ENCODE measurements around the gene TMEM69. TPM values are rescaled to one million over a fixed set of nuclear protein-coding genes. Genes with fewer than 3 reads are reported as not detected.

The TMEM69 gene
- total and polyA plus RNA-seq, 2 experiments from 2014 or later: 59.7 to 62.4 TPM

DNA sequence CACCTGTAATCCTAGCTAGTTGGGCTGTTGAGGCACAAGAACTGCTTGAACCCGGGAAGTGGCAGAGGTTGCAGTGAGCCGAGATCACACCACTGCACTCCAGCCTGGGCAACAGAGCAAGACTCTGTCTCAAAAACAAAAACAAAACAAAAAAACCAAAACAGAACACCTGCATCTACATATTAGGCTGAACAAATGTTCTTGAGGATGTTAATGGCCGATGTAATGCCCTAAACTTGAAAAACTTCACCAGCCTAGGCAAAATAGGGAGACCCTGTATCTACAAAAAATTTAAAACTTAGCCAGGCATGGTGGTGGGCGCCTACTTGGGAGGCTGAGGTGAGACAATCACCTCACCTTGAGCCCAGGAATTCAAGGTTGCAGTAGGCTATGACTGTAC, 19.5 kb upstream of the TMEM69 start:
- DNase-seq (ENCODE audit: low spot score): no peak
- H3K36me3 Mint-ChIP-seq (ENCODE audit: low read depth): peaks cover 19% of the 10 kb centered on the region; the same call in 2 of the 3 replicates
- no peak overlapping the region for H3K27ac Mint-ChIP-seq
- no peak overlapping the region for H2AFZ ChIP-seq
- no peaks in the 10 kb centered on the region for H3F3A ChIP-seq (replicated peaks; ENCODE audit: low read depth)
- H3K4me3 Mint-ChIP-seq: no peak overlapping the region
- H3K4me1 Mint-ChIP-seq: peaks cover 6% of the 10 kb centered on the region; the same call in 2 of the 3 replicates
- H3K27me3 ChIP-seq (ENCODE audit: insufficient read depth): no peaks in the 10 kb centered on the region
- H3K4me1 ChIP-seq (ENCODE audit: insufficient read depth): no peaks in the 10 kb centered on the region
- no peak overlapping the region for H3K4me3 ChIP-seq
- H3K79me2 ChIP-seq (replicated peaks; ENCODE audit: insufficient read depth): peaks cover 100% of the 10 kb centered on the region
- H3K9me3 Mint-ChIP-seq: peaks cover 2% of the 10 kb centered on the region; the same call in 1 of the 3 replicates
- H4K20me1 ChIP-seq (replicated peaks; ENCODE audit: insufficient read depth): peaks cover 82% of the 10 kb centered on the region
- H3K27me3 Mint-ChIP-seq (ENCODE audit: insufficient read depth, low read depth, poor library complexity): peaks cover 2% of the 10 kb centered on the region
- no peaks in the 10 kb centered on the region for H3K36me3 ChIP-seq (ENCODE audit: insufficient read depth)
- H3K27ac ChIP-seq (ENCODE audit: low read depth): no peak overlapping the region
- no peak for TF ChIP-seq NANOG (IDR thresholded peaks at IDR 0.05; ENCODE audit: borderline replicate concordance)
- TF ChIP-seq STAT1 (IDR thresholded peaks at IDR 0.05; ENCODE audit: unreplicated experiment): no peak
- TF ChIP-seq, protein P1, sequence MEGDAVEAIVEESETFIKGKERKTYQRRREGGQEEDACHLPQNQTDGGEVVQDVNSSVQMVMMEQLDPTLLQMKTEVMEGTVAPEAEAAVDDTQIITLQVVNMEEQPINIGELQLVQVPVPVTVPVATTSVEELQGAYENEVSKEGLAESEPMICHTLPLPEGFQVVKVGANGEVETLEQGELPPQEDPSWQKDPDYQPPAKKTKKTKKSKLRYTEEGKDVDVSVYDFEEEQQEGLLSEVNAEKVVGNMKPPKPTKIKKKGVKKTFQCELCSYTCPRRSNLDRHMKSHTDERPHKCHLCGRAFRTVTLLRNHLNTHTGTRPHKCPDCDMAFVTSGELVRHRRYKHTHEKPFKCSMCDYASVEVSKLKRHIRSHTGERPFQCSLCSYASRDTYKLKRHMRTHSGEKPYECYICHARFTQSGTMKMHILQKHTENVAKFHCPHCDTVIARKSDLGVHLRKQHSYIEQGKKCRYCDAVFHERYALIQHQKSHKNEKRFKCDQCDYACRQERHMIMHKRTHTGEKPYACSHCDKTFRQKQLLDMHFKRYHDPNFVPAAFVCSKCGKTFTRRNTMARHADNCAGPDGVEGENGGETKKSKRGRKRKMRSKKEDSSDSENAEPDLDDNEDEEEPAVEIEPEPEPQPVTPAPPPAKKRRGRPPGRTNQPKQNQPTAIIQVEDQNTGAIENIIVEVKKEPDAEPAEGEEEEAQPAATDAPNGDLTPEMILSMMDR (conservative IDR thresholded peaks at IDR 0.05; ENCODE audit: low read depth in 2 of 2): no peak
- TF ChIP-seq, protein P2, sequence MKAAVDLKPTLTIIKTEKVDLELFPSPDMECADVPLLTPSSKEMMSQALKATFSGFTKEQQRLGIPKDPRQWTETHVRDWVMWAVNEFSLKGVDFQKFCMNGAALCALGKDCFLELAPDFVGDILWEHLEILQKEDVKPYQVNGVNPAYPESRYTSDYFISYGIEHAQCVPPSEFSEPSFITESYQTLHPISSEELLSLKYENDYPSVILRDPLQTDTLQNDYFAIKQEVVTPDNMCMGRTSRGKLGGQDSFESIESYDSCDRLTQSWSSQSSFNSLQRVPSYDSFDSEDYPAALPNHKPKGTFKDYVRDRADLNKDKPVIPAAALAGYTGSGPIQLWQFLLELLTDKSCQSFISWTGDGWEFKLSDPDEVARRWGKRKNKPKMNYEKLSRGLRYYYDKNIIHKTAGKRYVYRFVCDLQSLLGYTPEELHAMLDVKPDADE (IDR thresholded peaks at IDR 0.05): no peak
- TF ChIP-seq, protein P3, sequence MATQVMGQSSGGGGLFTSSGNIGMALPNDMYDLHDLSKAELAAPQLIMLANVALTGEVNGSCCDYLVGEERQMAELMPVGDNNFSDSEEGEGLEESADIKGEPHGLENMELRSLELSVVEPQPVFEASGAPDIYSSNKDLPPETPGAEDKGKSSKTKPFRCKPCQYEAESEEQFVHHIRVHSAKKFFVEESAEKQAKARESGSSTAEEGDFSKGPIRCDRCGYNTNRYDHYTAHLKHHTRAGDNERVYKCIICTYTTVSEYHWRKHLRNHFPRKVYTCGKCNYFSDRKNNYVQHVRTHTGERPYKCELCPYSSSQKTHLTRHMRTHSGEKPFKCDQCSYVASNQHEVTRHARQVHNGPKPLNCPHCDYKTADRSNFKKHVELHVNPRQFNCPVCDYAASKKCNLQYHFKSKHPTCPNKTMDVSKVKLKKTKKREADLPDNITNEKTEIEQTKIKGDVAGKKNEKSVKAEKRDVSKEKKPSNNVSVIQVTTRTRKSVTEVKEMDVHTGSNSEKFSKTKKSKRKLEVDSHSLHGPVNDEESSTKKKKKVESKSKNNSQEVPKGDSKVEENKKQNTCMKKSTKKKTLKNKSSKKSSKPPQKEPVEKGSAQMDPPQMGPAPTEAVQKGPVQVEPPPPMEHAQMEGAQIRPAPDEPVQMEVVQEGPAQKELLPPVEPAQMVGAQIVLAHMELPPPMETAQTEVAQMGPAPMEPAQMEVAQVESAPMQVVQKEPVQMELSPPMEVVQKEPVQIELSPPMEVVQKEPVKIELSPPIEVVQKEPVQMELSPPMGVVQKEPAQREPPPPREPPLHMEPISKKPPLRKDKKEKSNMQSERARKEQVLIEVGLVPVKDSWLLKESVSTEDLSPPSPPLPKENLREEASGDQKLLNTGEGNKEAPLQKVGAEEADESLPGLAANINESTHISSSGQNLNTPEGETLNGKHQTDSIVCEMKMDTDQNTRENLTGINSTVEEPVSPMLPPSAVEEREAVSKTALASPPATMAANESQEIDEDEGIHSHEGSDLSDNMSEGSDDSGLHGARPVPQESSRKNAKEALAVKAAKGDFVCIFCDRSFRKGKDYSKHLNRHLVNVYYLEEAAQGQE (IDR thresholded peaks at IDR 0.05; ENCODE audit: unreplicated experiment): no peak
- no peak for TF ChIP-seq EZH2phosphoT487 (IDR thresholded peaks at IDR 0.05; ENCODE audit: unreplicated experiment)
- TF ChIP-seq ZNF331 (CRISPR knock-in tag; IDR thresholded peaks at IDR 0.05; ENCODE audit: low read depth): no peak
- H3K4me2 ChIP-seq: no peak overlapping the region
- H3K9me2 ChIP-seq (ENCODE audit: insufficient read depth): no peaks in the 10 kb centered on the region
- no peak for ATAC-seq

DNA sequence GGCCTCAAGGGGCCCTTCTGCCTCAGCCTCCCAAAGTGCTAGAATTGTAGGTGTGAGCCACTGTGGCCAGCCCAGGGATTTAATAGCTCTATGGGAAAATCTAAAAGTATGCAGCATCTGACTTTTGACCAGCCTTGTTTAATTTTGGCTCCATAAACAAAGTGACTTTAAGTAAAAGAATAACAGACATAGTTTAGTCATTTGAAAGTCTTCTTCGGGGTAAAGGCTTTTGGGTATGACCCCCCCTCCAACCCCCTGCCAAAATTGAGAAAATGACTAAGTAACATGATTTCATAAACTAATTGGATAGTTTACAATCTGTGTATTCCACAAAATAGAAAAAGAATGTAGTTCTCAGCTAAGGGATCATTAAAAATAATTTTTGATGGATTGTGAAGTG, 18.6 kb upstream of the TMEM69 start:
- Histone ChIP-seq H3F3A (replicated peaks; ENCODE audit: low read depth) (no peaks in the 10 kb centered on the region), H3K79me2 (replicated peaks; ENCODE audit: insufficient read depth) (peaks cover 100% of the 10 kb centered on the region), H3K27me3 (ENCODE audit: insufficient read depth) (no peaks in the 10 kb centered on the region), H3K9me2 (ENCODE audit: insufficient read depth) (no peaks in the 10 kb centered on the region), H3K4me1 (ENCODE audit: insufficient read depth) (no peaks in the 10 kb centered on the region), H3K36me3 (ENCODE audit: insufficient read depth) (no peaks in the 10 kb centered on the region), H4K20me1 (replicated peaks; ENCODE audit: insufficient read depth) (peaks cover 80% of the 10 kb centered on the region), H3K4me2 (no peak overlapping the region), H3K27ac (ENCODE audit: low read depth) (no peak overlapping the region), H2AFZ (no peak overlapping the region), H3K4me3 (no peak overlapping the region)
- H3K4me3 Mint-ChIP-seq: no peak overlapping the region
- H3K27ac Mint-ChIP-seq: no peak overlapping the region
- ATAC-seq (no peak), DNase-seq (ENCODE audit: low spot score) (no peak)
- H3K4me1 Mint-ChIP-seq: peaks cover 7% of the 10 kb centered on the region
- H3K9me3 Mint-ChIP-seq: peaks cover 2% of the 10 kb centered on the region; the same call in 1 of the 3 replicates
- H3K36me3 Mint-ChIP-seq (ENCODE audit: low read depth): peaks cover 22% of the 10 kb centered on the region; the same call in 2 of the 3 replicates
- peaks cover 2% of the 10 kb centered on the region for H3K27me3 Mint-ChIP-seq (ENCODE audit: insufficient read depth, low read depth, poor library complexity)
- no peak for TF ChIP-seq ZNF114 (CRISPR knock-in tag; IDR thresholded peaks at IDR 0.05)
- no peak for TF ChIP-seq EZH2 (IDR thresholded peaks at IDR 0.05; ENCODE audit: low read depth, unreplicated experiment)
- TF ChIP-seq CREB1 (CRISPR knock-in tag; IDR thresholded peaks at IDR 0.05; ENCODE audit: low read depth): no peak
- no peak for TF ChIP-seq JUNB (IDR thresholded peaks at IDR 0.05; ENCODE audit: unreplicated experiment)
- TF ChIP-seq POLR2AphosphoS5 (IDR thresholded peaks at IDR 0.05; ENCODE audit: low read depth): no peak
- TF ChIP-seq NANOG (IDR thresholded peaks at IDR 0.05; ENCODE audit: borderline replicate concordance): no peak
- TF ChIP-seq, protein P1 (conservative IDR thresholded peaks at IDR 0.05; ENCODE audit: low read depth in 2 of 2): no peak
- TF ChIP-seq, protein P2 (IDR thresholded peaks at IDR 0.05): no peak
